Measurements from ENCODE around the gene RHBDF2. TPM values are rescaled to one million over a fixed set of nuclear protein-coding genes. Genes with fewer than 3 reads are reported as not detected.
"Not testable (repeated sequence)": the region's sequence is repeated elsewhere in the genome, so short reads cannot be mapped to it uniquely, and the experiment has no call there.

RHBDF2 gene
- total RNA-seq, 4 donors from 2014 or later = 53.7 to 76.1 (median 62.6) TPM

DNA sequence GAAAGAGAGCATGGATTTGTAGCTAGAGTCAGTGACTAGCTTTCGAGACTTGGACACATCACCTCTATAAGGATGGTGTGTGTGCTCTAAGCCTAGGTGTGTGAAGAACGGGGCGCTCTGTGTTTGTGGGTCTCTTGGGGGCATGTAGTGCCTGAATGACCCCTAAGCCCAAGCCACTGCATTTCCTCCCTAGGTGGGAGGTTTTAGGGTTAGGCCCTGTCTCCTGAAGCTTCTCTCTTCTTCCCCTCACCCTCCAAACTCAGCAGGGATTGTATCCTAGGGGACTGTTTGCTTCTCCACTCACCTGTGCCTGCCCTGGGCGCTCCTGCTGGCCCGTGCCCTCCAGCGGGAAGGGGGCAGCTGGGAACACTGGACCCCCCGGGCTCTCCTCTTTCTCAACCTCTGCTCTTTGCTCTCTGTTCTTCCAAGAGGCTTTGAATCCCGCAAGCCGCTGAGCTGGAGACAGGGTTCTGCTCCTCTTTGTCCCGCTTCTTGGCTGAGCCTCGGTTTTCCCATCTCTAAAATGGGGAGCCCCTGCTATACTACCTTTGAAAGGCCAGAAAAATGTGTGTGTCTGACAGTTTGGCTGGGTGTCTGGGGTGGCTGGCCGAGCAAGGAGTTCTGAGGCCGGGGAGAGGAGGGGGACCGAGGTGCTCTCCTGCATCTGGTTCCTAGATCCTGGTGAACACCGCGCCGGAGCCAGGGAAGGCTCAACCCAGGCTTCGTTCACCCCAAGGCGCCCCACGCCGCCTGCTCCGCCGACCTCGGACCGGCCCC lies 35.5 kb upstream of the RHBDF2 start:
- no peak overlapping the region for H3K4me3 ChIP-seq (ENCODE audit: low read depth, poor library complexity, severe bottlenecking)
- no peak for DNase-seq (ENCODE audit: low spot score in 2 of 2)
- intact Hi-C loops (cut with DNase I; ENCODE audit: low total_unique reads) = no loop called here
- no peak for TF ChIP-seq POLR2A (IDR thresholded peaks at IDR 0.05)
- TF ChIP-seq, protein P1, sequence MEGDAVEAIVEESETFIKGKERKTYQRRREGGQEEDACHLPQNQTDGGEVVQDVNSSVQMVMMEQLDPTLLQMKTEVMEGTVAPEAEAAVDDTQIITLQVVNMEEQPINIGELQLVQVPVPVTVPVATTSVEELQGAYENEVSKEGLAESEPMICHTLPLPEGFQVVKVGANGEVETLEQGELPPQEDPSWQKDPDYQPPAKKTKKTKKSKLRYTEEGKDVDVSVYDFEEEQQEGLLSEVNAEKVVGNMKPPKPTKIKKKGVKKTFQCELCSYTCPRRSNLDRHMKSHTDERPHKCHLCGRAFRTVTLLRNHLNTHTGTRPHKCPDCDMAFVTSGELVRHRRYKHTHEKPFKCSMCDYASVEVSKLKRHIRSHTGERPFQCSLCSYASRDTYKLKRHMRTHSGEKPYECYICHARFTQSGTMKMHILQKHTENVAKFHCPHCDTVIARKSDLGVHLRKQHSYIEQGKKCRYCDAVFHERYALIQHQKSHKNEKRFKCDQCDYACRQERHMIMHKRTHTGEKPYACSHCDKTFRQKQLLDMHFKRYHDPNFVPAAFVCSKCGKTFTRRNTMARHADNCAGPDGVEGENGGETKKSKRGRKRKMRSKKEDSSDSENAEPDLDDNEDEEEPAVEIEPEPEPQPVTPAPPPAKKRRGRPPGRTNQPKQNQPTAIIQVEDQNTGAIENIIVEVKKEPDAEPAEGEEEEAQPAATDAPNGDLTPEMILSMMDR (IDR thresholded peaks at IDR 0.05) = no peak
- WGBS, 2 donors = 55 to 73% methylated on average over 21 to 24 of the region's 25 CpGs

DNA sequence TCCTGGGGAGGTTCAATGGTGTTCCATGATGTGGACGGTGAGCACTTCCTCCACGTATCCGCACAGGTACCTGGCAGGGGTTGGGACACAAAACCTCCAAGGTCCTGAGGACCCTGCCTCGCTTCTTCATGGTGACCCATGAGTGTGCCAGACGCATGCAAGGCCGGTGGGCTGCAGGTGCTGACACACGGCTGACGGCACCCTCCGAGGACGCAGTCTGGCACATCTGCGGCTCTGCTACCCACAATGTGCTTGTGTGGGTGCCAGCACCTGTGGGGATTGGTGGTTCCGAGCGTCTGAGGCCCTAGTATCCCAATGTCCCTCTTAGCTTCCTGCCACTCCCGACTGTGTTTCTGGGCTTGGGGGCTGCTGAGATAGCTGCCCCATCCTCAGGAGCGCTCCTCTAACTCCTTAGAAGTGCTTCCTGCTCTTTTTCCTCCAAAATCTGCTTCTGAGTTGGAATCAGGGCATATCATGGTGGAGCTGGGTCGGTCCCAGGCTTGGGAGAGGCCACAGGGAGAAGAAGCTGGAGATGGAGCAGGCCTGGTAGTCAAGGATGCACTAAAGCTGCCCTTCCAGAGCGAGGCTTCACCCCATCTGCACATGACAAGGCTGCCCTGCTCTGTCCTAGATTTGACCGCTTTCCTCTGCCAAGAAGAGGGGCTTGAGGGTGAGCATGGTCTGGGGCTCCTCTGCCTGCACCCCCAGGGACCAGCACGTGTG lies 34.7 kb upstream of the RHBDF2 start:
- H3K4me3 ChIP-seq (ENCODE audit: low read depth, poor library complexity, severe bottlenecking) = no peak overlapping the region
- no peak for DNase-seq (ENCODE audit: low spot score in 2 of 2)
- no peak for TF ChIP-seq POLR2A (IDR thresholded peaks at IDR 0.05)
- TF ChIP-seq, protein P1 (IDR thresholded peaks at IDR 0.05) = no peak
- intact Hi-C loops (cut with DNase I; ENCODE audit: low total_unique reads) = no loop called here
- WGBS, 2 donors = 88 to 94% methylated on average over 15 to 19 of the region's 19 CpGs

DNA sequence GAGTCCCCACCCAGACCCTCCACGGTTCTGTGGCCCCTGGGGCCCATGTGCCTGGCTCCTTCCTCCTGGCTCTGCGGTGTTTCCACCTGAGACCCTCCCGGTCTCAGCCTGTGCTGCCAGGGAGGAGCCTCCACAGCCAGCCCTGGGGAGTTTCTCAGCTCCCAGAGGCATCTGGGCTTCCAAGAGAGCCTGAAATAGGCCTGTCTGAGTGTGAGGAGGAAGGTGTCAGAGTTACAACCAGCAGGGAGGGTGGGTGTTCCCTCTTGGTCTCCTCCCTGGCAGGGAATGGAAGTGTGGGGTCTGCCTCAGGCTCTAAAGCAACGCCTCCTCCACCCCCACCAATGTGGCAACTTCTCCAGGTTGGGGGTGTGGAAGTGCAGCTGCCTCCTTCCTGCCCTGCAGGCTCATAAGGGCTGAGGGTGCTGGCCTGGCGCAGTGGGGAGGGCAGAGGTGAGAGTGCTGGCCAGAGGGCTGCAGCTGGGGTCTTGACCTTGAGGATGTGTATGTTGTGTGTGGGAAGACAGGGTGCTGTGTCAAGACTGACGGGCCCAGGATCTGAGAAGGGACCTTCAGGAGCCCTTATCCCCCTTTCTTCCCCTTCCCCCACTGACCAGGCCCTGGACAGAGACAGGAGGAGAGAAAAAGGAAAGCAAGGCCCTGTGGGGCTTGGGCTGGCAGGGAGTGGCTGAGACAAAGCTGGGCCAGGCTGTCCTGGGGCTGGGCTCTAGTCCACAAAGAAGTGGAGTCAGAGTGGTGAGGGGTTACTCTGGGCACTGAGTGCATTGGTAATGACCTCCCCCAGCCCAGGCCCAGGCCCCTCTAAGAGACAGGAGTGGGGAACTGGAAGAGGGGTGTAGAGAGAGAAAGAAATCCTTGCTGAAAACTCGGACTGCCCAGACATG lies 33.9 kb upstream of the RHBDF2 start:
- WGBS, 2 donors = 52 to 67% methylated on average over 6 to 7 of the region's 7 CpGs
- H3K4me3 ChIP-seq (ENCODE audit: low read depth, poor library complexity, severe bottlenecking) = no peak overlapping the region
- intact Hi-C loops (cut with DNase I; ENCODE audit: low total_unique reads) = no loop called here
- DNase-seq (ENCODE audit: low spot score in 2 of 2) = no peak
- TF ChIP-seq POLR2A (IDR thresholded peaks at IDR 0.05) = no peak
- TF ChIP-seq, protein P1 (IDR thresholded peaks at IDR 0.05) = no peak

DNA sequence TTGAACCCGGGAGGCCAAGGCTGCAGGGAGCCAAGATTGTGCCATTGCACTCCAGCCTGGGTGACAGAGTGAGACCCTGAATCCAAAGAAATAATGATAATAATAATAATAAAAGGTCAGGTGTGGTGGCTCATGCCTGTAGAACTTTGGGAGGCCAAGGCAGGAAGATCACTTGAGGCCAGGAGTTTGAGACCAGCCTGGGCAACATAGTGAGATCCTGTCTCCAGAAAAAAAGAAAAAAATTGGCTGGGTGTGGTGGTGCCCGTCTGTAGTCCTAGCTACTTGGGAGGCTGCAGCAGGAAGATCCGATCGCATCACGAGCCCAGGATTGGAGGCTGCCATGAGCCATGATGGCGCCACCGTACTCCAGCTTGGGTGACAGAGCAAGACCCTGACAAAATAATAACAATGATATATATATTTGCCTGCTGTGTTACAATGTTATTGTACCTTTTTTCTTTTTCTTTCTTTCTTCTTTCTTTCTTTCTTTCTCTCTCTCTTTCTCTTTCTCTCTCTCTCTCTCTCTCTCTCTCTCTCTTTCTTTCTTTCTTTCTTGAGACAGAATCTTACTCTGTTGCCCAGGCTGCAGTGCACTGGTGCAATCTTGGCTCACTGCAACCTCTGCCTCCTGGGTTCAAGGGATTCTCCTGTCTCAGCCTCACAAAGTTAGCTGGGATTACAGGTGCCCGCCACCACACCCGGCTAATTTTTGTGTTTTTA lies 32.6 kb upstream of the RHBDF2 start:
- WGBS, 2 donors = 93 to 94% methylated on average over 9 of the region's 9 CpGs
- DNase-seq (ENCODE audit: low spot score in 2 of 2); H3K4me3 ChIP-seq (ENCODE audit: low read depth, poor library complexity, severe bottlenecking); intact Hi-C loops (cut with DNase I; ENCODE audit: low total_unique reads): not testable (repeated sequence)

DNA sequence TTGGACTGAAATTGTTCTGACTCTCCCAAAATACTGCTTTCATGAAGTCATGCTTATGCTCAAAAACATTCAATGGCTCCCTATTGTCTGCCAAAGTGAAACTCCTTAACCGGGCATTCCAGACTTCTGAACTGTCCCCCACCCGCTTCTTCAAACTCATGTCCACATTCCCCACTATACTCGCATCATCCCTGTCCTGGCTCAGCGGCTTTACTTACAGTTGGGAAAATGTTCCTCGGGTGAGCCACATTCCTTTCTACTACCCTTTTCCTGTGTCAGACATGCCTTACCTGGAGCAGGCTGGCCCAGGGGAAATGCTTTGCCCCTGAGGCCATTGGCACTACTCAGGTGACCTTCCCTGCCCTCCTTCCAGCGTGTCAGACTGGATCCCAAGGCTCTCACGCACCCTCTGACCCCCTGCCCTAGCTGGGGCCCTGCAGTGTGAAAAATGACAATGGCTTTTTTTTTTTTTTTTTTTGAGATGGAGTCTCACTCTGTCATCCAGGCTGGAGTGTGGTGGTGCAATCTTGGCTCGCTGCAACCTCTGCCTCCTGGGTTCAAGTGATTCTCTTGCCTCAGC lies 30.9 kb upstream of the RHBDF2 start:
- intact Hi-C loops (cut with DNase I; ENCODE audit: low total_unique reads) = no loop called here
- 73 to 80% methylated on average over 8 of the region's 8 CpGs for WGBS, 2 donors
- TF ChIP-seq, protein P1 (IDR thresholded peaks at IDR 0.05) = no peak
- no peak for TF ChIP-seq POLR2A (IDR thresholded peaks at IDR 0.05)
- no peak overlapping the region for H3K4me3 ChIP-seq (ENCODE audit: low read depth, poor library complexity, severe bottlenecking)
- no peak for DNase-seq (ENCODE audit: low spot score in 2 of 2)
